IPS DF 6.9 (cell line): ENCODE measurements around the gene EMD.

Experiments used
- DNase-seq: peaks from one replicate; pipeline ENCODE4 v3.0.0-alpha.2; 2013; ENCODE audit warnings: low read depth, low spot score
- H3K27ac ChIP-seq: one replicate; pipeline ENCODE4 v1.5.1; 2013; ENCODE audit warnings: low read length, control low read depth
- H3K27me3 ChIP-seq: 2 replicates; pipeline ENCODE4 v1.6.1; 2013; ENCODE audit warnings: mild to moderate bottlenecking, low read length; ENCODE audit not compliant: control insufficient read depth, insufficient read depth
- H3K36me3 ChIP-seq: 2 replicates; pipeline ENCODE4 v1.6.1; 2013; ENCODE audit warnings: low read length; ENCODE audit not compliant: control insufficient read depth, insufficient read depth
- H3K4me1 ChIP-seq: 2 replicates; pipeline ENCODE4 v1.6.1; 2013; ENCODE audit warnings: low read length; ENCODE audit not compliant: control insufficient read depth, insufficient read depth
- H3K4me3 ChIP-seq: 2 replicates; pipeline ENCODE4 v1.5.1; 2013; ENCODE audit warnings: mild to moderate bottlenecking, low read length
- H3K9me3 ChIP-seq: 2 replicates; pipeline ENCODE4 v1.6.1; 2013; ENCODE audit warnings: low read length, inconsistent platforms; ENCODE audit not compliant: control insufficient read depth, insufficient read depth
- WGBS: extraction: QIAGEN DNeasy Blood & Tissue Kit; methylation state at CpG from one replicate; pipeline ENCODE4 v1.1.7; 2013; ENCODE audit warnings: mixed read lengths, missing lambda C conversion rate; ENCODE audit not compliant: insufficient read length, insufficient coverage; 5-methylcytosine and 5-hydroxymethylcytosine counted together

EMD gene

GRCh38 chrX:154428176-154429171 lies 49.4 kb downstream of the EMD start, which contains the start of gene ATP6AP1:
ATP6AP1 (plus strand) TSS chrX:154428677; CDS start chrX:154428693, 16 bp downstream.
- WGBS = no CpG with 5 or more reads among the region's 87 CpGs
- DNase-seq = no peak

GRCh38 chrX:154429711-154430110 lies 50.6 kb downstream of the EMD start:
- Histone ChIP-seq H3K27me3 (no peaks in the 10 kb centered on the region), H3K4me3 (no peak overlapping the region), H3K36me3 (peaks cover 9% of the 10 kb centered on the region), H3K9me3 (no peaks in the 10 kb centered on the region), H3K27ac (no peak overlapping the region), H3K4me1 (no peaks in the 10 kb centered on the region)
- WGBS = no CpG with 5 or more reads among the region's 2 CpGs
- DNase-seq = no peak

More at GRCh38 chrX:154428176-154429171, 49.4 kb downstream of the EMD start, which contains the start of gene ATP6AP1:
- no peaks in the 10 kb centered on the region for H3K4me1 ChIP-seq
- H3K27ac ChIP-seq = no peak within 1 kb of the TSS
- H3K36me3 ChIP-seq = peaks cover 4% of the 10 kb centered on the region
- H3K9me3 ChIP-seq = no peaks in the 10 kb centered on the region
- no peaks in the 10 kb centered on the region for H3K27me3 ChIP-seq
- H3K4me3 ChIP-seq = peak within 1 kb of the TSS; percentile 85

- Histone ChIP-seq H3K4me1 (no peaks in the 10 kb centered on the region), H3K27ac (no peak overlapping the region), H3K4me3 (no peak overlapping the region), H3K27me3 (no peaks in the 10 kb centered on the region), H3K36me3 (peaks cover 12% of the 10 kb centered on the region), H3K9me3 (no peaks in the 10 kb centered on the region)
- no CpG with 5 or more reads among the region's 6 CpGs for WGBS
- no peak for DNase-seq
Measured at GRCh38 chrX:154430479-154430878, 51.4 kb downstream of the EMD start.

GRCh38 chrX:154430916-154431315 lies 51.8 kb downstream of the EMD start:
- no CpG with 5 or more reads among the region's 7 CpGs for WGBS
- H3K4me1 ChIP-seq = no peaks in the 10 kb centered on the region
- no peak overlapping the region for H3K4me3 ChIP-seq
- H3K27ac ChIP-seq = no peak overlapping the region
- H3K9me3 ChIP-seq = no peaks in the 10 kb centered on the region
- peaks cover 12% of the 10 kb centered on the region for H3K36me3 ChIP-seq
- no peak for DNase-seq
- no peaks in the 10 kb centered on the region for H3K27me3 ChIP-seq
